ENCODE results near the gene EVX2.

The EVX2 gene

DNA sequence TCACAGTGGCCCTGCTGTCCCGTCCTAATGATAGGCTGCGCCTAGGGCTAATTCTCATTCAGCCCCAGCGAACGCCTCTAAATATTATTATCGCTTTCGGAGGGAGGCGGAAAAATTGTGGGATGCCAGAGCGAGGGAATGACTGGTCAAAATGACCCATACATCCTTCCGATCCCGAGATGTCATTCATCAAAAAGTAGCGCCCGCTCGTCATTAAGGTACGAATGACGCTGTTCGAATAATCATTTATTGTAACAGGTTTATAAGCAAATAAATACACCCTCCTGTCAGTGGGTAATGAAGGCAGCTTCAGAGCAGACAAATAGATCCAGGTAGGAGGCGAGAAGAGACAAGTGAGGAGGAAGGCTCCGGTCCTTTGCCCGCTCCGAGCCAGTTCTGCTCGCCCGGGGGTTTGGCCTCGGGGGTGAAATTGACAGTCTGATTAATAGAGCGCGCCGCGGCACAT lies at the start of gene EVX2:
TSS of gene EVX2 (minus strand) at position 167 of the 466 bp plus-strand sequence. CDS start 186 bp downstream, outside the sequence.
- no peak for DNase-seq

DNA sequence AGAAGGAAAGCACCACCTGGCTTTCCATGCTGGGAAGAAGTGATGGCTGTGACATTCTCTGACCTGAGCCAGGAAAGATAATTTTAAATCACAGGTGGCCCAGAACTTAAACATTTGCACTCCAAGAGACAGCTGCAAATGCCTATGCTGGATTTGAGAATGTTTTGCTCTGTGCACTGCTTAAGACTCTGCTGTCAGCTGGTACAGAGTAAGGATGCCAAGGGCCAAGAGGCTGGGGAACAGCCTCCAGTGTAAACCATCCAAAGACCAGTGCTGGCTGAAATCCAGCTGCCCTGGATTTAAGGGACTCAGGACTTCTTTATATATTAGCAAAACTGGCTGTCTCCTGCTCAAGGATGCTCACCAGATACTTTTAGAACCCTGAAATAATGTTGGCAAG lies 49.6 kb upstream of the EVX2 start:
- DNase-seq = peak; percentile 44 to 63

DNA sequence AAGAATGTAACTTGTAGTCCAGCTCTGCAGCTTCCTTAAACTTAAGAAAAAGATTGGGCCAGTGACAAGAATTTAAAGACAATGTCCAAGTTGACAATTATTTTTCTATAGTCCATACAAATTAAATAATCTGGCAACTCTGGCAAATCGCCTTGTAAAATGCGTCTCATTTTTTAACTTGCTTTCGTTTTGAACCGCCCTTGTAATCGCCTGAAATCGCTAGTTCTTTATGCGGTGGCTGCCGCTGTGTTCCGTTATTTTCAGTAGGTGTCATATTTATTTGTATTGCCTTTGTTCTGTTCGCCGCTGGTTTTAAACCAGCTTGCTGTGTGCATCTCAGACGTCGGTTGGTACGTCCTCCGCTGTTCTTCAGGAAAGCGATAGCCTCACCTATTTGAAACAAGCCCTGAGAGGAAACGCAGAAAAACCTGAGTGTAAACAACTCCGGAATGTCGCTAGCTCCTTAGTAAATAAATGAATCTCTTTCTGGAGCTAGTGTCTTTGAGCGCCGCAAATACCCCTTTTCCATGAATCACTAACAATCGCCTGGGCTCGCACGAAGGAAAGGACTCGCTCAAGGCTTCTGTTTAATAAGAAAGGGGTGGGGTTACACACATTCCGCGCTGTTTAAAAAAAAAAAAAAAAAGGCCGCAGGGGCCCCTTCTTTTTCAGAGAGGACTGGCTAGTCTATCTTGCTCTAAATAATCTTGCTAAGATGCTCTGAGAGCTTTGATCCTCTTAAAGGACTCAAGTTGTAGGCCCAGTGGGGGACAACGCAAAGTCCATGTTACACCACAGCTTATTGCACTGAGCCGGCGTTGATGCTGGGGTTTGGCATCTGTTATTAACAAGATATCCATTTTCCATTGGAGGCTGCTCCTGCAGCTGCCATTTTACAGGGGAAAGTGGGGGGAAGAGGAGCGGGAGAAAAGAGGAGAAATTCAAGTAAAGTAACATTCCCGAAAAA lies 48.7 kb upstream of the EVX2 start:
- DNase-seq = peak; percentile 66 to 75

DNA sequence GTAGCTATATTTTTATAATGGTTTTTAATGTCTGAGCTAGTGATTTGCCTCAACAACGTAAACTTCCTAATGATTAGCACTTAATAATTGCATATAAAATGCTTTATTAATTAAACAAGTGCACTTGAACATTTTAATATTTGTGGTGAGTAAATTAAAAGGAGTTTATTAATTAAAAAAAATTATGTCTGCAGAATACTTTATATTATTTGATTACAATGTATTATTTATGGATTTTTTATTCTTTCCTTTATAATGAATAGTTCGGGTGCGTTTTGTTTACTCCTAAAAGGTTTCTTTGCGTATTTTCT lies 48.0 kb upstream of the EVX2 start:
- no peak for DNase-seq

DNA sequence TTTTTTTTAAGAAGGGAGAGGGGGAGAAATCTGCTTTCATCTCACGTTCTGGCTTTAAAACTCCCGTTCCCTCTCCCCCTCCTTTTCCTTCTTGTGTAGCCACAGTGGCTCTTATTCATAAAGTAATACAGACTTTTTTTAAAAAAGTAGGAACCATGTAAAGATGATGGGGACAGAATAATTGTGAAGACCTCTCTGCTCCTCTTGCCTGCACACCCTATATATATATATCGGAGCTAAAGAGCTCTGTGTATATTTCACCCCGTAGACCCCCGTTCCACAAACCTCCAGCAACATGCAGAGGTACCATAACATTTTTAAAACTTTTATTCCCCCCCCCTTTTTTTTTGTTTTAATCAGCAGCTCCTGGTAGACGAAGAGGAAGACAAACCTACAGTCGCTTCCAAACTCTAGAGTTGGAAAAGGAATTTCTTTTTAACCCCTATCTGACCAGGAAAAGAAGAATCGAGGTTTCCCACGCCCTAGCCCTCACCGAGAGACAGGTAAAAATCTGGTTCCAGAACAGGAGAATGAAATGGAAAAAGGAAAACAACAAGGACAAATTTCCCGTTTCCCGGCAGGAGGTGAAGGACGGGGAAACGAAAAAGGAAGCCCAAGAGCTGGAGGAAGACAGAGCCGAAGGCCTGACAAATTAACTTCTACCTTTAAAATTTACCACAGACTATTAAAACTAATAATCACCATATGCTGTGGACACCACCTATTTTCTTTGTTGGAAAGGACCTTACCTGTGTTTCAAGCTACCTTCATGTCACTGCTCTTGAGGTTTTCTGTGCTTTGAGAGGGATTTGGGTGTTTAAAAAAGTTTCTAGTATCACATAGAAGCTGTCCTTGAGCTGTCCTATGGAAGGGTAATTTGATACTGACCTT lies 47.4 kb upstream of the EVX2 start:
- peak; percentile 34 to 66 for DNase-seq

DNA sequence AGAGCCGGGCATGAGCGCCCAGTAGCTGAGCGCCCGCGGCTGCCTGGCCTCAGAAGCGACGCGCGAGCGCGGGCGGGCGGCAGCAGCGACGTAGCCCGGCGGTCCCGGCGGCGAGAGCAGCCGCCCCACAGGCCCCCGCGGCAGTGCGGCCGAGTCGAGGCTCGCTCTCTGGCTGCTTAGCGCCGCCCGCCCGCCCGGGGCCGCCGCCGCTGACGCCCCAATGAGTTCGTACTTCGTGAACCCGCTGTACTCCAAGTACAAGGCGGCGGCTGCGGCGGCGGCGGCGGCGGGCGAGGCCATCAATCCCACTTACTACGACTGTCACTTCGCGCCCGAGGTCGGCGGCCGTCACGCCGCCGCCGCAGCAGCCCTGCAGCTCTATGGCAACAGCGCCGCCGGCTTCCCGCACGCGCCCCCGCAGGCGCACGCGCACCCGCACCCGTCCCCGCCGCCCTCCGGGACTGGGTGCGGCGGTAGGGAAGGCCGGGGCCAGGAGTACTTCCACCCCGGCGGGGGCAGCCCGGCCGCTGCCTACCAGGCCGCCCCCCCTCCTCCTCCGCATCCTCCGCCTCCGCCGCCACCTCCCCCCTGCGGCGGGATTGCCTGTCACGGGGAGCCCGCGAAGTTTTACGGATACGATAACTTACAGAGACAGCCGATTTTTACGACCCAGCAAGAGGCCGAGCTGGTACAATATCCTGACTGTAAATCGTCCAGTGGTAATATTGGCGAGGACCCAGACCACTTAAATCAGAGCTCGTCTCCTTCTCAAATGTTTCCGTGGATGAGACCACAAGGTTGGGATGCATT lies 46.6 kb upstream of the EVX2 start:
- DNase-seq = peak; percentile 34 to 90

DNA sequence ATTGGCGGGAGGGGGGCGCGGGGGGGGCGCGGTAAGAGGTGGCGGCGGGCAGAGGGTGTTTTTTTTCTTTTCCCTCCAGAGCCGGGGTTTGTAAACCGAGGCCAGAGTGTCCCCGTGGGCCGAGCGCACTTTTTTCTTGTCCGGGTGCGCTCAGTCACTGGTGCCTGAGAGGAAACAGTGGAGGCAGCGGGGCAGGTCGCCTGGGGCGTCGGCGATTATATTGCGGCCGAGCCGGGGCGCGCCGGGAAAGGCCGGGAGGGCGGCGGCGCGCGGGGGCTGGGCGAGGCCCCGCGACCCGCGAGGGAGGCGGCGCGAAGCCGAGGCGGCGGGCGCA lies 46.0 kb upstream of the EVX2 start:
- DNase-seq = peak in 1 of 2 experiments; percentile 86

DNA sequence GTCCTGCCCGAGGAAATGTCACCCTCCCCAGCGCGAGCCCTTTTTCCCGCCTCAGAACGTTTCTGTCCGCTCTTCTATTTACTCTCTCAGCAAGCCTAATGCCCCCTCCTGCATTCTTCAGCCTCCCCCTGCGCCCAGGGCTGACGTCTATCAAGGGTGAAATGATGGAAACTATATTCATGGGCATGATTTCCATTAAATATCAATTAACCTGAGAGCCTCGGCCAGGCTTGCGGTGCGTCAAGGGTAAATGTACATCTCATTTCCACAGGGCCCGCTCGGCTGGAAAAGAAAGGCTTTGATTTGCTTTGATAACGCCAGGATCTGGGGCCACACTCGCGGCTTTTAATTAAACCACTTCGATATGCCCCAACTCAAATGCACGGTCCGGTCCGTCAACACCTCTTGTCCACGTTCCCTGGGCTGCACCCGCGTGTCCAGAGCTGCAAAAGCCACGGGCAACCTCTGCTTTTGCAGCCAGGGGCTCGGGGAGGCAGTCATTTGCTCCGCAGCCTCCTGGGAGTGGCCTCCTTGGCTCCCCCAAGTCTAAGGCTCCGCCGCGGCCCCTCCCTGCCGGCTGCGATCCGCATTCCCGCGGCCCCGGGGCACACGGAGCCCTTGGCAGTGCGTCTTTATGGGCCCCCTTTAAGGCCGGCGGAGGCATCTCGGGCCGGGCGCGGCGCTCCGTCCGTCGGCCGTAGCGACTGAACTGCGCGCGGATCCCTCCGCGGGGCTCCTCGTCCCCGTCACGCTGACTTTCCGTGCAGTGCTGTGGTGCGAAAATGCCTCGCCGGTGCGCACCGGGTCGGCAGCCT lies 45.4 kb upstream of the EVX2 start, which contains the start of gene HOXD8:
TSS of gene HOXD8 (plus strand) at position 724 of the 815 bp plus-strand sequence. CDS start 662 bp downstream, outside the sequence.
- peak; percentile 74 to 90 for DNase-seq

DNA sequence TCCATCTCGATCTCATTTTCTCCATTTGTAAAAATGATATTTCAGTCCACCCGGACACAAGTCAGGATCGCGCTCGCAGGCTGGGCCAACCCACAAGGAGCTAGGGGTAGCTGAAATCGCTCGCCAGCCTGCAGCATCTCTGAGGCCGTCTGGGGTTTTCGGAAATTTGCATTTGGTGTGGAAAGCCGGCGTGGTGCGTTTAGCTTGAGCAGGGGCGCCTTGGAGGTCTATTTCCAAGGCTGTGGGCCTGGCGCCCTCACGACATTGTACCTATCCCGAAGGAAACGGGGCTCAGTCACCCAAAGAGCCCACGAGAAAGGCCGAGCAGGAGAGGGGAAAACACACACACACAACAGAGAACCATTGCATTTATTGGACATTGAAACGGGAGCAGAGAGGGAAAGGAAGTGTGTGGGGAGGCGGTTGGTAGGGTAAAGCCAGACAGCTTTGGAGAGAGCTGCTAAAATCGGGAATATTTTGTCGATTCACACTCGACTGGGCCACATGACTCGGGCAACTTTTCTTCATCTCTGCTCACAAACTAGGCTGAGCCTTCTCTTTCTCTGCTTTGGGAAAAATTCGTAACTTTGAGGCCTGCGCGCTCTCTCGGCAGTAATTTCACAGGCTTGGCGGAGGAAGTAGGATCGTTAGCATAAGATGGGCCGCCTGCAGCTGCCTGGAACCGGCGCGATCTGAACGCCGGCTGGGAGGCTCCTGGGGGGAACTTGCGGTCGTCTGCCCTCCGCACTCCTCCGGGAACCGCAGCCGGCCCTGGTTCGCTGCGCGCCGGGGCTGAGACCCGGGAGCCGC lies 44.6 kb upstream of the EVX2 start:
- peak; percentile 91 to 95 for DNase-seq

DNA sequence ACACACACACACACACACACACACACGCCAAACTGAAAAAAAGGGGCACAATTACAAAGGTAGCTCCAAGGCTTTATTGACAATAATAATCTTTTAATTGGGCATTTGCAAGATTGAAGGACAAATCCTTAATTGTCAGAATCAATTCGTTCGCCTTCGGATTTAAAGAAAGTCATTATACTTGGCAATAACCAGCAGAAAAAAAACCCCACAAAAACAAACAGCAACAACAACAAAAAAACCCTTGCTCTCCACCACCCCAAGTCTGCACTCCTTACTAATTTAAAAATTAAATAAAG lies 44.0 kb upstream of the EVX2 start:
- DNase-seq = no peak

DNA sequence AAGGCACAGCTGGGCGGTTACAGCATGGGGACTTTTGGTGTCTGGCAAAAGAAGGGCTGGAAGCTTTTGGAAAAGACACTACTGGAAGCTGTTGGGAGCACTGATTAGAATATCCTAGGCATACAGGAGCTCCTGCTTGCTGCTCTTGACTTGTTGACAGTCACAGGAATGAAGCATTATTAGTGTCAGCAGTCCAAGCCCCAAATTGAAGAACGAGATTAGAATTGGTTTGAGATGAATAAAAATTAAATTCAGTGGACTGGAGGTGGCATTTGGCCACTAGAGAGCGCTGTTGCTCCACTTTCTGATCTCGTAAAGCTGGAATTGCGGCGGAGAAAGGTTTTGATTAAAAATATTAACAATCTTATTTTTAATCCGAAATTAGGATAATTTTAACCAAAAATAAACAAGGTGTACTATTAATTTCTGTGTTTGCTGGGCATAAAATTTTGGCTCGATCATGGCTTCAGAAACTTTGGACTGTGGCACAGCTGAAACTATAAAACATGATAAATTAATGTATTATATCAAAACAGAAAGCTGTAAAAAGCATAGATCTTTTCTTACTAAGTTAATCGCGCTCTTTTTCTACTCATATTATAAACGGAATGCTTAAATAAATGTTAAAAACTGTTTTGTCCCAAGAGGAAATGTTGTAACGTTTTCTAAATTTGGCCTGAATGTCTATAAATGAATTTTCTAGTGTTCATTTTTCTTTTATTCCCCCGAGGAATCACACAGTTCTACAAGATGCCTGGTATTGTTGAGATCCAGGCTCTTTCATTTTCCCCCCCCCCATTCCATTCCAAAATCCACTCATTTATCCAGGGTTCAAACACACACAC lies 43.4 kb upstream of the EVX2 start:
- peak; percentile 42 to 81 for DNase-seq

DNA sequence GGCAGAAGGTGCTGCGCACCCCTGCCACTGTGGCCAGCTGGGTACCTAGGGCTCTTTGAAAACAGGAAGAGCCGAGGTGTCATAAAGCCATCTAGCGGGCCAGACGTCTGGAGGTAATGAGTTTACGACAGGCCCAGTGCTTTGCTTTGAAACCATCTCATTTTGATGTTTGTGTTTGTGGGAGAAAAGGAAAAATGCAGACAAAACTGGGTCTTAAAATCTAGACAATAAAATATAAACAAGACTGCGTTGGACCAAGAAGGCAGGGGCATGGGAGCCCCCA lies 42.0 kb upstream of the EVX2 start:
- DNase-seq = no peak

DNA sequence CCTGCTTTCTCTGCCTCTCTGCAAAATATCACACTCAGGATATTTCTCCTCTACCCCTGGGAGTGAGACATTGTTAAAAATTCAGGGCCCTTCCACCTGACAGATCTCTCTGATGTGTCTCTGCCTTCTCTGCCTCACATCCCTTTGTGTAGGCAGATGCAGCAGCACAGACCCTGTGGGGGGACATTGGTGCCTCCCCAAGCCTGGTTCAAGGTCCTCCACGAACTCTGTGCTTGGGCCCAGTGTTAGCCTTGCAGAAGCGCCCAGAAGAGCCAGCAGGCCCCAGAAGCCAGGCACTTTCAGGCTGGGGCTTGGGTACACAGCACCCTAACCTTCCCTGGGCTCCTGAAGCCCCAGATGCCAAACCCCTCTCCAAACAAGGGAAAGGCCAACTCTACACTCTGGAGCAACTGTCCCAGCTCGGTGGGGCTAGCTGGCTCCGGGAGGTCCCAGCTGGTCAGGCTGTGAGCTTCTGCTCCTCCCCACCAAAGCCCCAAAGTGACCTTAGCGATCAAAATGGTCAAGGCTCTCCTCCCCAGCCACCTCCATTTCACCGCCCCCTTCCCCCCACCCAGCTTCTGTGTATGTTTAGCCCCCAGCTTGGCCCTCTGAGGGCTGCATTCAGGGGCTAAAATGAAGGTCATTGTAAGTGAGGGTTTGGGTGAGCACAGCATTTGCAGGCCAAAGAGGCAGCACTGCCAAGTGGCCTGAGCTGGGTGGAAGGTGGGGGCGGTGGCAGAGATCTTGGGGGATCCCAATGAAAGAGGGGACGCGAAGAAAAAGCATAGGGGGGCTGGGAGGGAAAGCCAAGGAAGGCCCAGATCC lies 41.4 kb upstream of the EVX2 start:
- no peak for DNase-seq

DNA sequence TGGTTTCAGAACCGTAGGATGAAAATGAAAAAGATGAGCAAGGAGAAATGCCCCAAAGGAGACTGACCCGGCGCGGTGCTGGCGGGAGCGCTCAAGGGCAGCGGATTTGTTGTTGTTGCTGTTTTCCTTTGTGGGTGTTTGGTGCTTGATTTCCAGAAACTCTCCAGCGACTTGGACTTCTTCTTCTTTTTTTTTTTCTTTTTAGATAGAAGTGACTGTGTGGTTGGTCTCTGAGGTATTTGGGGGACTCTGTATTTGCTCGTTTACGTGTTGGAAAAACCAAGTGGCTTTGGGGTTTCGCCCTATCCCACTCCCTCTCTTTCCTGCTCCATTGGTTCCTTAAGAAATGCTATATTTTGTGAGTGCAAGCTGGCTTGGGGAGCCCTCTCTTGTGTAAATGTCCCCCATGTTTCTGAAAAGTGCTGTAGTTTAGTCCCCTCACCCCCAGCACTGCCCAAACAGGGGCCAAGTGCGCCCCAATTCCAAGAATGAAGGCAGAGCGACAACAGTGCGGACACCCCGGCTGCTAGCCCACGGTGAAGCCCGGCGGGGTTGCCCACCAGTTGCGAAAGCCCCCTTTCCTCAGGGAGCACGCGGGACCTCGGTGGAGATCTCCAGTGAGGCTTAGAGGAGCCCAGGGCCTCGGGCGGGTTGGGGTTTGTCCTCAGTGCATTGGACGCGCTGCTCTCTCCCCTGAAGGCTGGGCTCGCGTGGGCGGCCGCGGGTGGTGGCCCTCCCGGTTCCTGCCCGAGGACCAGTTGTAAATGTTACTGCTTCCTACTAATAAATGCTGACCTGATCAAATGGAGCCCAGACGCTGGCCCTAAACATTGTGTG lies 40.6 kb upstream of the EVX2 start:
- DNase-seq = no peak

DNA sequence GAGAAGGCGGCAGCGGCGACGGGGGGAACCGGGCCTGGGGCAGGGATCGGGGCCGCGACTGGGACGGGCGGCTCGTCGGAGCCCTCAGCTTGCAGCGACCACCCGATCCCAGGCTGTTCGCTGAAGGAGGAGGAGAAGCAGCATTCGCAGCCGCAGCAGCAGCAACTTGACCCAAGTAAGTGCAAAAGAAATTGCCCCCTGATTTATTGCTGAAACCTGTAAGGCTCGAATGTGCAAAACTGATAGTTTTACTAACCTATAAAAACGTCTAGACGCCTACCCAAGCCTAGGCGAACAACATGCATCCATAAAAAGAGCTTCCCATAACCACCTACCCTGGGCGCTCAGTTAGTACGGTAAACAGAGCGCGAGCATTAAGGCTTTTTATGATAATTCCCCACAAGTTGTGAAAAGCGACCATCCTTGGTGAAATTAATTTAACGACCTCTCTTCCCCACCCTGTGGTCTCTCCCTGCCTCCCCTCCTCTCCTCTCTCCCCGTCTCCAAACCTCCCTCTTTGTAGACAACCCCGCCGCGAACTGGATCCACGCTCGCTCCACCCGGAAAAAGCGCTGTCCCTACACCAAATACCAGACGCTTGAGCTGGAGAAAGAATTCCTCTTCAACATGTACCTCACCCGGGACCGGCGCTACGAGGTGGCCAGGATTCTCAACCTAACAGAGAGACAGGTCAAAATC lies 39.8 kb upstream of the EVX2 start:
- no peak for DNase-seq

DNA sequence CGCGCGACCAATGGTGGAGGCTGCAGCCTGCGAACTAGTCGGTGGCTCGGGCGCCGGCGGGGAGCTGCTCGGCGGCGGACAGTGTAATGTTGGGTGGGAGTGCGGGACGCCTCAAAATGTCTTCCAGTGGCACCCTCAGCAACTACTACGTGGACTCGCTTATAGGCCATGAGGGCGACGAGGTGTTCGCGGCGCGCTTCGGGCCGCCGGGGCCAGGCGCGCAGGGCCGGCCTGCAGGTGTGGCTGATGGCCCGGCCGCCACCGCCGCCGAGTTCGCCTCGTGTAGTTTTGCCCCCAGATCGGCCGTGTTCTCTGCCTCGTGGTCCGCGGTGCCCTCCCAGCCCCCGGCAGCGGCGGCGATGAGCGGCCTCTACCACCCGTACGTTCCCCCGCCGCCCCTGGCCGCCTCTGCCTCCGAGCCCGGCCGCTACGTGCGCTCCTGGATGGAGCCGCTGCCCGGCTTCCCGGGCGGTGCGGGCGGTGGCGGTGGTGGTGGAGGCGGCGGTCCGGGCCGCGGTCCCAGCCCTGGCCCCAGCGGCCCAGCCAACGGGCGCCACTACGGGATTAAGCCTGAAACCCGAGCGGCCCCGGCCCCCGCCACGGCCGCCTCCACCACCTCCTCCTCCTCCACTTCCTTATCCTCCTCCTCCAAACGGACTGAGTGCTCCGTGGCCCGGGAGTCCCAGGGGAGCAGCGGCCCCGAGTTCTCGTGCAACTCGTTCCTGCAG lies 39.1 kb upstream of the EVX2 start, which contains the start of gene HOXD9:
TSS of gene HOXD9 (plus strand) at position 37 of the 728 bp plus-strand sequence. CDS start at position 87, 50 bp downstream.
- DNase-seq = no peak
